Osteocyte (in vitro differentiated cells): ENCODE measurements around the gene PKNOX2. TPM values are rescaled to one million over a fixed set of nuclear protein-coding genes. Genes with fewer than 3 reads are reported as not detected.

Experiments
- DNase-seq: peaks from one replicate; pipeline ENCODE4 v3.0.0; 2021; ENCODE audit warnings: mixed read lengths; ENCODE audit not compliant: unreplicated experiment; ENCODE audit errors: extremely low spot score
- H3K27ac Mint-ChIP-seq: one replicate; pipeline ENCODE4 v1.8.0; 2021; ENCODE audit warnings: mild to moderate bottlenecking, mixed read lengths; ENCODE audit not compliant: unreplicated experiment
- H3K27me3 Mint-ChIP-seq: one replicate; pipeline ENCODE4 v1.8.0; 2021; ENCODE audit warnings: mixed read lengths; ENCODE audit not compliant: unreplicated experiment
- H3K36me3 Mint-ChIP-seq: one replicate; pipeline ENCODE4 v1.8.0; 2021; ENCODE audit warnings: mixed read lengths; ENCODE audit not compliant: unreplicated experiment
- H3K4me1 Mint-ChIP-seq: one replicate; pipeline ENCODE4 v1.8.0; 2021; ENCODE audit warnings: mixed read lengths; ENCODE audit not compliant: unreplicated experiment
- H3K4me3 Mint-ChIP-seq: one replicate; pipeline ENCODE4 v1.8.0; 2021; ENCODE audit warnings: mild to moderate bottlenecking, moderate library complexity, mixed read lengths; ENCODE audit not compliant: unreplicated experiment
- H3K9me3 Mint-ChIP-seq: one replicate; pipeline ENCODE4 v1.8.0; 2021; ENCODE audit warnings: mixed read lengths; ENCODE audit not compliant: unreplicated experiment
- CTCF ChIP-seq: fragments of 200-600 bp; sonication (generic); IDR thresholded peaks from 2 replicates; pipeline ENCODE4 v1.5.0; 2021; ENCODE audit warnings: antibody characterized with exemption, mild to moderate bottlenecking, moderate library complexity
- total RNA-seq: library from RNA; stranded (reverse); gene quantifications from 2 replicates; pipeline ENCODE4 v1.2.1, GENCODE V29; 2021

PKNOX2 gene
- total RNA-seq, 1 donor from 2014 or later = 89.3 TPM

GRCh38 chr11:125300791-125301218 is 136.3 kb downstream of the PKNOX2 start:
- DNase-seq = no peak

GRCh38 chr11:125301346-125301745 is 136.8 kb downstream of the PKNOX2 start:
- Mint-ChIP-seq H3K4me3 (no peak overlapping the region), H3K27me3 (no peaks in the 10 kb centered on the region), H3K4me1 (peaks cover 57% of the 10 kb centered on the region), H3K27ac (peak overlapping the region; percentile 87), H3K36me3 (peaks cover 21% of the 10 kb centered on the region), H3K9me3 (no peaks in the 10 kb centered on the region)
- DNase-seq = no peak
- no peak for TF ChIP-seq CTCF

More at GRCh38 chr11:125300791-125301218, 136.3 kb downstream of the PKNOX2 start:
- Mint-ChIP-seq H3K4me3 (no peak overlapping the region), H3K36me3 (peaks cover 26% of the 10 kb centered on the region), H3K27me3 (no peaks in the 10 kb centered on the region), H3K27ac (peak overlapping the region; percentile 87), H3K4me1 (peaks cover 60% of the 10 kb centered on the region), H3K9me3 (no peaks in the 10 kb centered on the region)
- no peak for TF ChIP-seq CTCF

- no peak overlapping the region for H3K4me3 Mint-ChIP-seq
- peaks cover 65% of the 10 kb centered on the region for H3K4me1 Mint-ChIP-seq
- DNase-seq = no peak
- no peak for TF ChIP-seq CTCF
- peaks cover 25% of the 10 kb centered on the region for H3K36me3 Mint-ChIP-seq
- H3K27me3 Mint-ChIP-seq = no peaks in the 10 kb centered on the region
- H3K9me3 Mint-ChIP-seq = no peaks in the 10 kb centered on the region
- H3K27ac Mint-ChIP-seq = peak overlapping the region; percentile 67
These were observed 138.6 kb downstream of the PKNOX2 start for GRCh38 chr11:125303186-125303585.

GRCh38 chr11:125303694-125304093 is 139.1 kb downstream of the PKNOX2 start:
- H3K27ac Mint-ChIP-seq = peak overlapping the region; percentile 67
- peaks cover 30% of the 10 kb centered on the region for H3K36me3 Mint-ChIP-seq
- H3K4me1 Mint-ChIP-seq = peaks cover 70% of the 10 kb centered on the region

GRCh38 chr11:125304136-125304535 is 139.6 kb downstream of the PKNOX2 start:
- H3K27ac Mint-ChIP-seq = peak overlapping the region; percentile 67
- peaks cover 69% of the 10 kb centered on the region for H3K4me1 Mint-ChIP-seq
- no peak overlapping the region for H3K4me3 Mint-ChIP-seq
- no peak for TF ChIP-seq CTCF
- peaks cover 33% of the 10 kb centered on the region for H3K36me3 Mint-ChIP-seq
- no peaks in the 10 kb centered on the region for H3K9me3 Mint-ChIP-seq
- no peak for DNase-seq
- H3K27me3 Mint-ChIP-seq = no peaks in the 10 kb centered on the region

More at GRCh38 chr11:125303694-125304093, 139.1 kb downstream of the PKNOX2 start:
- no peak for DNase-seq
- TF ChIP-seq CTCF = no peak
- no peaks in the 10 kb centered on the region for H3K9me3 Mint-ChIP-seq
- H3K4me3 Mint-ChIP-seq = no peak overlapping the region
- H3K27me3 Mint-ChIP-seq = no peaks in the 10 kb centered on the region
